K562 (cell line): ENCODE results near the gene PPP2R1A.

Source experiments
- CREB1 ChIP-seq, 2 experiments: sonication (generic) in 1 of 2; formaldehyde crosslinking in 1 of 2; IDR thresholded peaks; 2 replicates each; pipeline versions ENCODE4 v1.6.1 to v1.8.0; 2012 to 2022; ENCODE audit warnings: inconsistent platforms in 1 of 2, mild to moderate bottlenecking in 1 of 2, missing genetic modification reagents in 1 of 2, moderate library complexity in 1 of 2
- CSDE1 ChIP-seq, 2 experiments: fragments of 450-650 bp; IDR thresholded peaks; 2 replicates each; pipeline ENCODE4 v1.6.1; 2016; ENCODE audit warnings: mild to moderate bottlenecking in 1 of 2
- DPF2 ChIP-seq: fragments of 450-650 bp; IDR thresholded peaks from 2 replicates; pipeline ENCODE4 v1.6.1; 2016
- ELF4 ChIP-seq: fragments of 450-650 bp; formaldehyde crosslinking; IDR thresholded peaks from 2 replicates; pipeline ENCODE4 v1.4.0; 2022; ENCODE audit warnings: missing genetic modification characterization
- ELK1 ChIP-seq: sonication (generic); formaldehyde crosslinking; IDR thresholded peaks from 2 replicates; pipeline ENCODE4 v1.8.1; 2022; ENCODE audit warnings: missing genetic modification reagents
- GABPA ChIP-seq: fragments of 200-800 bp; sonication (Bioruptor generic); conservative IDR thresholded peaks from 2 replicates; pipeline ENCODE4 v1.6.1; 2016; ENCODE audit warnings: low read depth, missing genetic modification characterization, missing compliant biosample characterization
- ILF3 ChIP-seq: fragments of 450-650 bp; IDR thresholded peaks from 2 replicates; pipeline ENCODE4 v1.6.1; 2018; ENCODE audit warnings: antibody characterized with exemption, mild to moderate bottlenecking, moderate library complexity, borderline replicate concordance
- MLX ChIP-seq, 2 experiments: fragments of 450-650 bp in 1 of 2; sonication (generic) in 1 of 2; formaldehyde crosslinking; conservative IDR thresholded peaks; 2 replicates each; pipeline versions ENCODE4 v1.4.0 to v1.8.1; 2020 to 2022; ENCODE audit warnings: mild to moderate bottlenecking in 1 of 2, missing genetic modification reagents in 1 of 2
- NCOR1 ChIP-seq: fragments of 450-650 bp; IDR thresholded peaks from 2 replicates; pipeline ENCODE4 v1.6.1; 2016; ENCODE audit warnings: mild to moderate bottlenecking, moderate library complexity
- POLR2A ChIP-seq: fragments of 450-650 bp; conservative IDR thresholded peaks from 2 replicates; pipeline ENCODE4 v1.6.1; 2016
- TAF1 ChIP-seq: IDR thresholded peaks from 2 replicates; pipeline ENCODE4 v1.6.1; 2011; ENCODE audit warnings: mild to moderate bottlenecking, low read length, moderate library complexity; ENCODE audit not compliant: insufficient read depth, control insufficient read depth, severe bottlenecking; ENCODE audit errors: extremely low read depth
- ZBTB5 ChIP-seq: fragments of 450-650 bp; IDR thresholded peaks from 2 replicates; pipeline ENCODE4 v1.6.1; 2017; ENCODE audit warnings: antibody characterized with exemption
- TF ChIP-seq, protein P1 (sequence below), 3 experiments: IDR thresholded peaks in 2 of 3; conservative IDR thresholded peaks in 1 of 3; 2 replicates each; pipeline ENCODE4 v1.5.1; 2011 to 2012; ENCODE audit warnings: low read length in 3 of 3, mild to moderate bottlenecking in 3 of 3, control low read depth in 2 of 3, improper control_type of control experiment in 1 of 3, inconsistent platforms in 1 of 3, low read depth in 1 of 3, mixed read lengths in 1 of 3, moderate library complexity in 1 of 3; ENCODE audit not compliant: insufficient read depth in 2 of 3
- TF ChIP-seq, protein P2 (sequence below): sonication (generic); formaldehyde crosslinking; IDR thresholded peaks from 2 replicates; pipeline ENCODE4 v1.8.0; 2022; ENCODE audit warnings: missing genetic modification reagents, mild to moderate bottlenecking, borderline replicate concordance

- TF ChIP-seq CREB1 (IDR thresholded peaks at IDR 0.05) (no peak), CREB1 (CRISPR knock-in tag; IDR thresholded peaks at IDR 0.05) (no peak), CSDE1 (IDR thresholded peaks at IDR 0.05) (no peak), TAF1 (no peak), ELF4 (CRISPR knock-in tag) (no peak), ILF3 (no peak), POLR2A (no peak), ZBTB5 (no peak), MLX (CRISPR knock-in tag; conservative IDR thresholded peaks at IDR 0.05) (no peak), DPF2 (no peak), GABPA (tag) (no peak), ELK1 (CRISPR knock-in tag) (no peak), NCOR1 (no peak)
- TF ChIP-seq, protein P1, sequence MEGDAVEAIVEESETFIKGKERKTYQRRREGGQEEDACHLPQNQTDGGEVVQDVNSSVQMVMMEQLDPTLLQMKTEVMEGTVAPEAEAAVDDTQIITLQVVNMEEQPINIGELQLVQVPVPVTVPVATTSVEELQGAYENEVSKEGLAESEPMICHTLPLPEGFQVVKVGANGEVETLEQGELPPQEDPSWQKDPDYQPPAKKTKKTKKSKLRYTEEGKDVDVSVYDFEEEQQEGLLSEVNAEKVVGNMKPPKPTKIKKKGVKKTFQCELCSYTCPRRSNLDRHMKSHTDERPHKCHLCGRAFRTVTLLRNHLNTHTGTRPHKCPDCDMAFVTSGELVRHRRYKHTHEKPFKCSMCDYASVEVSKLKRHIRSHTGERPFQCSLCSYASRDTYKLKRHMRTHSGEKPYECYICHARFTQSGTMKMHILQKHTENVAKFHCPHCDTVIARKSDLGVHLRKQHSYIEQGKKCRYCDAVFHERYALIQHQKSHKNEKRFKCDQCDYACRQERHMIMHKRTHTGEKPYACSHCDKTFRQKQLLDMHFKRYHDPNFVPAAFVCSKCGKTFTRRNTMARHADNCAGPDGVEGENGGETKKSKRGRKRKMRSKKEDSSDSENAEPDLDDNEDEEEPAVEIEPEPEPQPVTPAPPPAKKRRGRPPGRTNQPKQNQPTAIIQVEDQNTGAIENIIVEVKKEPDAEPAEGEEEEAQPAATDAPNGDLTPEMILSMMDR (IDR thresholded peaks at IDR 0.05 in 2 of 3, conservative IDR thresholded peaks at IDR 0.05 in 1 of 3; ENCODE audit: insufficient read depth in 2 of 3, low read depth in 1 of 3, low read length in 3 of 3), result no peak
- TF ChIP-seq, protein P2, sequence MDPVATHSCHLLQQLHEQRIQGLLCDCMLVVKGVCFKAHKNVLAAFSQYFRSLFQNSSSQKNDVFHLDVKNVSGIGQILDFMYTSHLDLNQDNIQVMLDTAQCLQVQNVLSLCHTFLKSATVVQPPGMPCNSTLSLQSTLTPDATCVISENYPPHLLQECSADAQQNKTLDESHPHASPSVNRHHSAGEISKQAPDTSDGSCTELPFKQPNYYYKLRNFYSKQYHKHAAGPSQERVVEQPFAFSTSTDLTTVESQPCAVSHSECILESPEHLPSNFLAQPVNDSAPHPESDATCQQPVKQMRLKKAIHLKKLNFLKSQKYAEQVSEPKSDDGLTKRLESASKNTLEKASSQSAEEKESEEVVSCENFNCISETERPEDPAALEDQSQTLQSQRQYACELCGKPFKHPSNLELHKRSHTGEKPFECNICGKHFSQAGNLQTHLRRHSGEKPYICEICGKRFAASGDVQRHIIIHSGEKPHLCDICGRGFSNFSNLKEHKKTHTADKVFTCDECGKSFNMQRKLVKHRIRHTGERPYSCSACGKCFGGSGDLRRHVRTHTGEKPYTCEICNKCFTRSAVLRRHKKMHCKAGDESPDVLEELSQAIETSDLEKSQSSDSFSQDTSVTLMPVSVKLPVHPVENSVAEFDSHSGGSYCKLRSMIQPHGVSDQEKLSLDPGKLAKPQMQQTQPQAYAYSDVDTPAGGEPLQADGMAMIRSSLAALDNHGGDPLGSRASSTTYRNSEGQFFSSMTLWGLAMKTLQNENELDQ (CRISPR knock-in tag), result no peak
These were observed 2.4 kb upstream of the PPP2R1A start for GRCh38 chr19:52187407-52187806.
